ENCODE measurements around the gene CCDC169. TPM values are rescaled to one million over a fixed set of nuclear protein-coding genes. Genes with fewer than 3 reads are reported as not detected.
"Not testable (repeated sequence)": the region's sequence is repeated elsewhere in the genome, so short reads cannot be mapped to it uniquely, and the experiment has no call there.

Gene CCDC169
- total RNA-seq, 2 experiments from 2014 or later, result not detected

GRCh38 chr13:36339600-36340155, 42.1 kb upstream of the CCDC169 start:
- no peak for TF ChIP-seq CTCF (IDR thresholded peaks at IDR 0.05)
- H3K36me3 Mint-ChIP-seq (ENCODE audit: low read depth), result peaks cover 12% of the 10 kb centered on the region

GRCh38 chr13:36337938-36338641, 40.5 kb upstream of the CCDC169 start:
- intact Hi-C loops (cut with DNase I, micrococcal nuclease), result no loop called here
- no peak overlapping the region for H3K27ac ChIP-seq (ENCODE audit: low read depth in 1 of 2, low read length in 2 of 2)
- no peak overlapping the region for H3K4me3 ChIP-seq (ENCODE audit: low read length)
- H3K27me3 ChIP-seq (ENCODE audit: control insufficient read depth in 1 of 2, insufficient read depth in 2 of 2, low read length in 2 of 2), result no peaks in the 10 kb centered on the region
- POLR2A ChIA-PET, result no interaction called here
- no peak overlapping the region for H3K4me3 Mint-ChIP-seq
- peaks cover 21% of the 10 kb centered on the region for H3K36me3 Mint-ChIP-seq (ENCODE audit: low read depth)
- no peak for TF ChIP-seq CTCF (IDR thresholded peaks at IDR 0.05)
- H3K36me3 ChIP-seq (ENCODE audit: insufficient read depth, low read length), result peaks cover 7% of the 10 kb centered on the region
- no peak overlapping the region for H3K27ac Mint-ChIP-seq
- no peaks in the 10 kb centered on the region for H3K9me3 ChIP-seq (ENCODE audit: control insufficient read depth in 1 of 2, insufficient read depth in 1 of 2, low read length in 2 of 2)
- ATAC-seq (ENCODE audit: poor library complexity), result no peak
- no peak for DNase-seq
- H3K4me1 ChIP-seq (ENCODE audit: insufficient read depth, low read length), result no peaks in the 10 kb centered on the region
- H3K9me3 Mint-ChIP-seq, result no peaks in the 10 kb centered on the region
- peaks cover 73% of the 10 kb centered on the region for H3K4me1 Mint-ChIP-seq (ENCODE audit: low read depth)
- CTCF ChIA-PET, result no interaction called here
- H3K27me3 Mint-ChIP-seq, result peaks cover 4% of the 10 kb centered on the region

More at GRCh38 chr13:36339600-36340155, 42.1 kb upstream of the CCDC169 start:
- Histone ChIP-seq H3K4me3 (ENCODE audit: low read length) (no peak overlapping the region), H3K4me1 (ENCODE audit: insufficient read depth, low read length) (peaks cover 7% of the 10 kb centered on the region), H3K9me3 (ENCODE audit: control insufficient read depth in 1 of 2, insufficient read depth in 1 of 2, low read length in 2 of 2) (no peaks in the 10 kb centered on the region), H3K27me3 (ENCODE audit: control insufficient read depth in 1 of 2, insufficient read depth in 2 of 2, low read length in 2 of 2) (no peaks in the 10 kb centered on the region), H3K27ac (ENCODE audit: low read depth in 1 of 2, low read length in 2 of 2) (no peak overlapping the region), H3K36me3 (ENCODE audit: insufficient read depth, low read length) (peaks cover 7% of the 10 kb centered on the region)
- POLR2A ChIA-PET, result no interaction called here
- H3K4me1 Mint-ChIP-seq (ENCODE audit: low read depth), result peaks cover 74% of the 10 kb centered on the region
- intact Hi-C loops (cut with DNase I, micrococcal nuclease), result loop anchor here in 1 of 2 experiments (10.0 kb wide), 1 partner anchor 665 kb away; the partner anchor contains the start of gene EXOSC8
- ATAC-seq (ENCODE audit: poor library complexity) (no peak), DNase-seq (no peak)
- no peak overlapping the region for H3K4me3 Mint-ChIP-seq
- H3K27me3 Mint-ChIP-seq, result peaks cover 11% of the 10 kb centered on the region
- CTCF ChIA-PET, result interaction anchor here (1.2 kb wide), 1 partner anchor 8 kb away, joined by 4 read pairs; no protein-coding TSS in a partner anchor
- no peak overlapping the region for H3K27ac Mint-ChIP-seq
- H3K9me3 Mint-ChIP-seq, result no peaks in the 10 kb centered on the region

GRCh38 chr13:36332986-36333385, 35.4 kb upstream of the CCDC169 start:
- Histone ChIP-seq H3K9me3 (ENCODE audit: control insufficient read depth in 1 of 2, insufficient read depth in 1 of 2, low read length in 2 of 2) (no peaks in the 10 kb centered on the region), H3K27ac (ENCODE audit: low read depth in 1 of 2, low read length in 2 of 2) (no peak overlapping the region), H3K4me3 (ENCODE audit: low read length) (no peak overlapping the region), H3K4me1 (ENCODE audit: insufficient read depth, low read length) (no peaks in the 10 kb centered on the region), H3K36me3 (ENCODE audit: insufficient read depth, low read length) (peaks cover 26% of the 10 kb centered on the region), H3K27me3 (ENCODE audit: control insufficient read depth in 1 of 2, insufficient read depth in 2 of 2, low read length in 2 of 2) (no peaks in the 10 kb centered on the region)
- Mint-ChIP-seq H3K27ac (no peak overlapping the region), H3K36me3 (ENCODE audit: low read depth) (peaks cover 55% of the 10 kb centered on the region), H3K27me3 (no peaks in the 10 kb centered on the region), H3K4me3 (no peak overlapping the region), H3K4me1 (ENCODE audit: low read depth) (peaks cover 38% of the 10 kb centered on the region), H3K9me3 (no peaks in the 10 kb centered on the region)
- intact Hi-C loops (cut with DNase I, micrococcal nuclease), result no loop called here
- CTCF ChIA-PET, result no interaction called here
- ATAC-seq (ENCODE audit: poor library complexity) (no peak), DNase-seq (peak in 1 of 14 experiments; percentile 10)
- no peak for TF ChIP-seq CTCF (IDR thresholded peaks at IDR 0.05)
- POLR2A ChIA-PET, result no interaction called here

- POLR2A ChIA-PET; H3K27me3 Mint-ChIP-seq; H3K4me3 ChIP-seq (ENCODE audit: low read length); H3K27me3 ChIP-seq (ENCODE audit: control insufficient read depth in 1 of 2, insufficient read depth in 2 of 2, low read length in 2 of 2); DNase-seq; H3K4me3 Mint-ChIP-seq; H3K27ac ChIP-seq (ENCODE audit: low read depth in 1 of 2, low read length in 2 of 2); intact Hi-C loops (cut with DNase I, micrococcal nuclease); ATAC-seq (ENCODE audit: poor library complexity); H3K4me1 ChIP-seq (ENCODE audit: insufficient read depth, low read length); H3K9me3 Mint-ChIP-seq; H3K27ac Mint-ChIP-seq; H3K9me3 ChIP-seq (ENCODE audit: control insufficient read depth in 1 of 2, insufficient read depth in 1 of 2, low read length in 2 of 2): not testable (repeated sequence)
- Mint-ChIP-seq H3K36me3 (ENCODE audit: low read depth) (peaks cover 61% of the 10 kb centered on the region), H3K4me1 (ENCODE audit: low read depth) (peaks cover 30% of the 10 kb centered on the region)
- CTCF ChIA-PET, result interaction anchor here (1.0 kb wide), 1 partner anchor 8 kb away, joined by 4 read pairs; no protein-coding TSS in a partner anchor
- peaks cover 28% of the 10 kb centered on the region for H3K36me3 ChIP-seq (ENCODE audit: insufficient read depth, low read length)
Observed at GRCh38 chr13:36332255-36332654, 34.6 kb upstream of the CCDC169 start.
